HG03378 (cell line): ENCODE data around the gene C8A.

Experiments
- ATAC-seq: cut with Tn5 transposase; IDR thresholded peaks from one replicate; pipeline ENCODE4 v1.9.1; 2021; ENCODE audit warnings: mild to moderate bottlenecking, moderate library complexity; ENCODE audit not compliant: unreplicated experiment

The C8A gene

DNA sequence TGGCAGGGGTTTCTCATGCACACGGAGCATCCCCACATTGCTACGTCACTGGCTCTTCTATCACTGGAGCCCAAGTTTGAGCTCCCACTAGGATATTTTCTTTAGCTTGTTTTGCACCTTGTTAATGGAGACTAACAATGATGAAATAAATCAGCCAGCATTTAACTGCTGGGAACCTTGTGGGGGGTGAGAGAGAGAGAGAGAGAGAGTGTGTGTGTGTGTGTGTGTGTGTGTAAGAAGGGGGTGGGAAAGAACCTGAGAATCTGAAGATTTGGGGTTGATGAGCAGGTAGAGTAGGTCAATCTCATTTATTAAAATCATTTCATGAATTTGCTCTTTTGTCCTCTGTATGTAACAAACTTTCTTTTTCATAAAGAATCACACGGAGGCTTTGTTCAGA is 110.6 kb downstream of the C8A start:
- no peak for ATAC-seq

GRCh38 chr1:56965916-56966697 is 111.5 kb downstream of the C8A start, which contains the start of gene C8B:
C8B (minus strand) TSS chr1:56966015; CDS start chr1:56965948, 67 bp downstream.
- ATAC-seq = no peak

DNA sequence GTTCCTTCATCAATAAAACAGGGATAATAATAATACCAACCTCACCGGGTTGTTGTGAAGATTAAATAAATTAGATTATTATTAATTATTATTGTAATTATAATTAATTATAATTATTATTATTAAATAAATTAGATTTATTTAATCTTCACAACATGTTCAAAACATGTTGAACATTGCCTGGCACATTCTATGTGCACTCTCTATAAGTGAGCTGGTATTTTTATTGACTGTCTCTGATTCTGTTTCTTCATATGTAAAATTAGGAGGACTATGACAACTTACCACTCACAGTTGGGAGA is 112.1 kb downstream of the C8A start:
- no peak for ATAC-seq

DNA sequence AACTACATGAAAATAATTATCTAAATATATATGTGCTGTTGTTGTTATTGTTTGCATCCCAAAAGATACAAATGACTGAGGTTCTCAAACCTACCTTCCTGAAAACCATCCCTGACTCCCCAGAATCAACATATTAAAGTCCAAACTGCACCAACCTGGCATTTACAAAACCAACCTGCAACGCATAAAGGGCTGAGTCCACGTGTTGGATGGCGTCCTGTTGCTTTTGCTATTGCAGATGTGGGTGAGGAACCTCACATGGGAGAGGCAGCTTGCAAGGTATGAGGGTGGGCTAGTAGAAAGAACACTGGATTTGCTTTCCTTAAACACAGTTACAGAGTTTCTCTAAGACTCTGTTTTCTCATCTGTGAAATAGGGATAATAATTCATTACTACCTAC is 112.8 kb downstream of the C8A start:
- ATAC-seq = no peak
